GM12878 (cell line): ENCODE results near the gene SELENOS.

ENCODE experiments used
- EP300 ChIP-seq, 2 experiments: fragments of 150-350 bp in 1 of 2; IDR thresholded peaks; 2 replicates each; pipeline ENCODE4 v1.6.1; 2011 to 2012; ENCODE audit warnings: low read depth in 2 of 2, low read length in 2 of 2, borderline replicate concordance in 1 of 2, improper control_type of control experiment in 1 of 2, inconsistent platforms in 1 of 2; ENCODE audit not compliant: control insufficient read depth in 1 of 2
- EZH2 ChIP-seq: IDR thresholded peaks from 2 replicates; pipeline ENCODE4 v1.6.1; 2012; ENCODE audit warnings: low read depth, mild to moderate bottlenecking, control low read depth, inconsistent platforms, low read length, borderline replicate concordance; ENCODE audit not compliant: control insufficient read depth
- MEF2B ChIP-seq: fragments of 450-650 bp; IDR thresholded peaks from 2 replicates; pipeline ENCODE4 v1.6.1; 2018; ENCODE audit warnings: mild to moderate bottlenecking, moderate library complexity; ENCODE audit not compliant: partially characterized antibody, poor library complexity, severe bottlenecking
- POU2F2 ChIP-seq: IDR thresholded peaks from 3 replicates; pipeline ENCODE4 v1.6.1; 2011; ENCODE audit warnings: low read depth, mild to moderate bottlenecking, low read length, borderline replicate concordance
- RCOR1 ChIP-seq: conservative IDR thresholded peaks from 2 replicates; pipeline ENCODE4 v1.6.1; 2012; ENCODE audit warnings: low read depth, low read length, improper control_type of control experiment
- RFX5 ChIP-seq: IDR thresholded peaks from 2 replicates; pipeline ENCODE4 v1.6.1; 2011; ENCODE audit warnings: low read depth, low read length, improper control_type of control experiment
- TAF1 ChIP-seq: IDR thresholded peaks from 2 replicates; pipeline ENCODE4 v1.6.1; 2011; ENCODE audit warnings: mild to moderate bottlenecking, low read depth, low read length, borderline replicate concordance
- TCF7 ChIP-seq: IDR thresholded peaks from 2 replicates; pipeline ENCODE4 v1.6.1; 2014; ENCODE audit warnings: antibody characterized with exemption, borderline replicate concordance
- TF ChIP-seq, protein P1 (sequence below): fragments of 450-650 bp; IDR thresholded peaks from 2 replicates; pipeline ENCODE4 v1.6.1; 2017; ENCODE audit warnings: mild to moderate bottlenecking

DNA sequence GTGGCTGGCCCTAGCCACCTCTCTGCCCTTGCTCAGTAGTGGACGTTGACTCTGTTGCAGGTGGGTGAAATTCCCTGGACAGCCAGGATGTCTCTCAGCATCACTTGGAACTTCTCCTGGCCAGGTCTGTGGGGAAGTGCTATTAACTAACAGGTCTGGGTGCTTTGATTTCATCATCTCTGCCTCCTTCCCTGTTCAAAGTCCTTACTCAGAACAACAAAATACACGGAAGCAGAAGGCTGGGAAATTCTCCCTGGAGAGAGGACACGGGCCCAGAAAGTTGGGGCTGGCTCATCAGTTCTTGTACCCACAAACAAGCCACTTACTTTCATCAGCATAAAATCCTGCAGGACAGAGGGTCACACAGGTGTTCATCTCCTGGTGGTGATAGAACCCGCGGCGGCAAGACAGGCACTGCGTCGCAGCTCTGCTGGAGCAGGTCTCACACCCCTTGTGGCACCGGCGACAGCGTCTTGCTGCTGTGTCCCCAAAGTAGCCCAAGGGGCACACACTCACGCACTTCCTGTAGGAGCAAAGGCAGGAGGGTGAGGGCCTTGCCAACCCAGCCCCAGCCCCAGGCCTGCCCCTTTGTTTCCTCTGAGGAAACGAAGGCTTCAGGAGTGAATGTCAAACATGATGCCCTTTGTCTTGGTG, 47.4 kb upstream of the SELENOS start:
- TF ChIP-seq RFX5 (no peak), MEF2B (no peak), TAF1 (no peak), EZH2 (no peak), POU2F2 (no peak), RCOR1 (no peak), TCF7 (no peak), EP300 (IDR thresholded peaks at IDR 0.05; ENCODE audit: borderline replicate concordance in 1 of 2, control insufficient read depth in 1 of 2, low read depth in 2 of 2, low read length in 2 of 2) (no peak)
- TF ChIP-seq, protein P1, sequence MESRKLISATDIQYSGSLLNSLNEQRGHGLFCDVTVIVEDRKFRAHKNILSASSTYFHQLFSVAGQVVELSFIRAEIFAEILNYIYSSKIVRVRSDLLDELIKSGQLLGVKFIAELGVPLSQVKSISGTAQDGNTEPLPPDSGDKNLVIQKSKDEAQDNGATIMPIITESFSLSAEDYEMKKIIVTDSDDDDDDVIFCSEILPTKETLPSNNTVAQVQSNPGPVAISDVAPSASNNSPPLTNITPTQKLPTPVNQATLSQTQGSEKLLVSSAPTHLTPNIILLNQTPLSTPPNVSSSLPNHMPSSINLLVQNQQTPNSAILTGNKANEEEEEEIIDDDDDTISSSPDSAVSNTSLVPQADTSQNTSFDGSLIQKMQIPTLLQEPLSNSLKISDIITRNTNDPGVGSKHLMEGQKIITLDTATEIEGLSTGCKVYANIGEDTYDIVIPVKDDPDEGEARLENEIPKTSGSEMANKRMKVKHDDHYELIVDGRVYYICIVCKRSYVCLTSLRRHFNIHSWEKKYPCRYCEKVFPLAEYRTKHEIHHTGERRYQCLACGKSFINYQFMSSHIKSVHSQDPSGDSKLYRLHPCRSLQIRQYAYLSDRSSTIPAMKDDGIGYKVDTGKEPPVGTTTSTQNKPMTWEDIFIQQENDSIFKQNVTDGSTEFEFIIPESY: no peak
